ENCODE data around the gene CRIP2. TPM values are rescaled to one million over a fixed set of nuclear protein-coding genes. Genes with fewer than 3 reads are reported as not detected.

The CRIP2 gene
- polyA plus RNA-seq, 5 donors = 121 to 333 (median 174) TPM

DNA sequence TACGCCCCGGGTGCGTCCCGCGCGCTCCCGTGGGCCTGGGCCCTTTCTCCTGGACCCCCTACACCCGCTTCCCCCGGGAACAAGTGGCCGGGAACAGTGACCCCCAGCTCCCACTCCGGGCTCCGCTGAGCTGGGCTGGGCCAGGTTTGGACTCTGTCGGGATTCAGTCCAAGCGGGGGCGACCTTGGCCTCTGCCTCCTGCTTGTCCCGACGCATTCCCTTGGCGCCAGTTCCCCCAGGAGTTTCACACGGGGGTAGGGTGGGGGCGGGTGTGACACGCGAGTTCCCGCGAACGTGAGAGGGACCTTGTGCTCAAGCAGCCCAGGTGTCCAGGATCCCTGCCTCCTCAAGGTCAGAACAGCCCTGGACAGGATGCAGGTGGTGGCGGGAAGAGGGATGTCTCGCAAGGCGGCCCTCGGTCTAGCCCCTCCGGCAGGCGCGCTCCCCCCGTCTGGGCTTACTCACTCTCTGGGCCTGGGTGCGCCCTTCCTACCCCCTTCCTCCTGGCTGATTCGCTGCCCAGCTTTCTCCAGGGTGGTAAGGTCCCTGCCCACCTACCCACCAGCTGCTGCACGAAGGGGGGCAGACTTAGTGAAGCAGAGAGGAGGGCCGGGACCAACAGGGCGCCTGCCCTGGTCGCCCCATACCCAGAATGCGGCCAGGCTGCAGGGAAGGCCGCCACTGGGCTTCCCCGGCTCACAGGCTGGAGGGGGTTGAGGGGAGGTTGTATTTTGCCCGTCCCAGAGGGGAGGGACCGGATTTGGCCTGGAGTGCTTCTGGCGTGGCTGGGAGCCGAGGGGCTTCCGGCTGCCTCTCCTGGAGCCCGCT lies 862 bp downstream of the CRIP2 start:
- peak; percentile 75 to 76 for DNase-seq

DNA sequence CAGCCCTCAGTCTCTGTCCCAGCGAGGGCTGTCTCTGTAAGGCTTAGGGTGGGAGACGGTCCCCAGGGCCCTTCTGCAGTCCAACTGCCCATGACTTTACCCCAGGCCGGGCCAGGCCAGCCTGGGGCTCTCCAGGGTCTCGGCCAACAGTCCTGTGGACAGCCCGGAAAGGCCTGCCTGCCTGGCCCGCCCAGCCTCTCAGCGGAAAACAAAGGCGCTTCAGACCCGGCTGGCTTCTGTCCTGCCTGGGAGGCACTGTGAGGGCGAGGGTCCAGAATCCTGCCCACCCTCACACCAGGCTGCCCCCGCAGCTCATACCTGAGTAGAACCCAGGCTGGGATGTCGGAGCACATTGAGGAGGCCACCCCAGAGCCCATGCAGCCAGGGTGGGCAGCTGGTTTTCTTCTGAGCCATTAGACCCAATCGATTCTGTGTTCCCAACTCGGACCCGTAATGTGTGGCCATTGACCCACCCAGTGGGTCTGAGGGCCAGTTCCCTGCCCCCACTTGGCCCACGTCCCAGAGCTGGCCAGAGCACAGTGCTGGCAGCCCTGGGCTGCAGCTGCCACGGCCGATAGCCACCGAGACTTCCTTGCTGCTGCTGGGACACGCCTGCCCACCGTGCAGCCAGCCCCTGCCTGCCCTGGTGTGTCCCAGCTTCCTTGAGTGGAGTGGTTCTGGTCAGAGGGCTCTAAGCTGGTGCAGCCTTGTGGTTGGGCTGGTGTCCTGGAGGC lies 1.6 kb downstream of the CRIP2 start:
- DNase-seq = peak in 1 of 2 donors; percentile 53

DNA sequence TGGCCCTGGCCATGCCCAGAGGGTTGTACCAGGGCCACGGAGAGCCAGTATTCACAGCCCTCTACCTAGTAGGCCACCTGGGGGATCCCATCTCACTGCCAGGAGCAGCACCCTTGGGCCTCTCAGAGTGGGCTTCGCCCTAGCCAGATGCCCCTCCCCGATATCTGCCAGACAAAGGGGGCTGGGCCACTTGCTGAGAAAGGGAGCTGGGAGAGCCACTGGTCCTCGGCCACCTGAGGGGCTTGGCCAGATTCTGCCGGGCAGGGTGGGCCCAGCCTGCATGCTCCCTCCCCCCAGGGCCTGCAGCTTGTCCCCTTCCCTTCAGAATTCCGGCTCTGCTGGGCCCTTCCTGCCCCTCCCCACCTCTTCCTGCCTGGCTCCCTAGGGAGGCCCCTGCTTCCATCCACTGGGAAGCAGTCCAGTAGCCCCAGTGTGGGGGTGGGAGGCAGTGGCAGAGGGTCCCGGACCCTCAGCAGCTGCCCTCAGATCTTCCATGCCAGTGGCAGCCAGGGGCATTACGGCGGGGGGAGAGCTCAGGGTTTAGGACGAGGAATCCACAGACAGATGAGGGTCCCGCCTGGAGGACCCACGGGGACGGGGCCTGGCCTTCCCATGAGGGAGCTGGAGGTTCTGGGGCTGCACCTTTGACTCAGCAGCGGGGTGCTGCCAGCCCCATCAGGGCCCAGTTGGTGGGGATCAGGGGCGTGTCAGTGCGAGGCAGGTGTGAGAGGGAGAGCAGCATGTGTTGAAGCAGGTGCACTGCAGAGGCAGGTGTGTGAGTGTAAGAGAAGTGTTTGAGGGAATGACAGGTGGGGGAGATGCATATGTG lies 2.4 kb downstream of the CRIP2 start:
- no peak for DNase-seq

DNA sequence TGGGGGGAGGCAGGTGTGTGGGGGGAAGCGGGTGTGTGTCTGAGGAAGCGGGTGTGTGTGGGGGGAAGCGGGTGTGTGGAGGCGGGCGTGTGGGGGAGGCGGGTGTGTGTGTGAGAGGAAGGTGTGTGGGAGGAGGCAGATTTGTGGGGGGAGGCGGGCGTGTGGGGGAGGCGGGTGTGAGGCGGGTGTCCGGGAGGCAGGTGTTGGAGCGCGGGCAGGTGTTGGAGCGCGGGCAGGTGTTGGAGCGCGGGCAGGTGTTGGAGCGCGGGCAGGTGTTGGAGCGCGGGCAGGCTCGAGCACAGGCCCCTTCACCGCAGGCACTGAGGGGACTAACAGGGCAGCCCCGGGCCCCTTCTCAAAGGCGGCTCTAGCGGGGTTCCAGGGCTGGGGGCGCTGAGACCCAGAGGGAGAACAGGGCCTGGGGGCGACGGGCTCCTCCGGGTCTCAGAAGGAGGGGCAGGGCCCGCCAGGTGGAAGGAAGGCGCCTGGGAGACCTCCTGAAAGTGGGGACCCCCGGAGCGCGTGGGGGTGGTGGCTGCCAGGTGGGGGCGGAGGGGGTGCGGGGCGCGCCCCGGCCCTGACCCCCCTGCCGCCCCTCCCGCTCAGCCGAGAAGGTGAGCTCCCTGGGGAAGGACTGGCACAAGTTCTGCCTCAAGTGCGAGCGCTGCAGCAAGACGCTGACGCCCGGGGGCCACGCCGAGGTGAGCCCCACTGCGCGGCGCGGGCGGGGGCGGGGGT lies 3.2 kb downstream of the CRIP2 start:
- DNase-seq = no peak

DNA sequence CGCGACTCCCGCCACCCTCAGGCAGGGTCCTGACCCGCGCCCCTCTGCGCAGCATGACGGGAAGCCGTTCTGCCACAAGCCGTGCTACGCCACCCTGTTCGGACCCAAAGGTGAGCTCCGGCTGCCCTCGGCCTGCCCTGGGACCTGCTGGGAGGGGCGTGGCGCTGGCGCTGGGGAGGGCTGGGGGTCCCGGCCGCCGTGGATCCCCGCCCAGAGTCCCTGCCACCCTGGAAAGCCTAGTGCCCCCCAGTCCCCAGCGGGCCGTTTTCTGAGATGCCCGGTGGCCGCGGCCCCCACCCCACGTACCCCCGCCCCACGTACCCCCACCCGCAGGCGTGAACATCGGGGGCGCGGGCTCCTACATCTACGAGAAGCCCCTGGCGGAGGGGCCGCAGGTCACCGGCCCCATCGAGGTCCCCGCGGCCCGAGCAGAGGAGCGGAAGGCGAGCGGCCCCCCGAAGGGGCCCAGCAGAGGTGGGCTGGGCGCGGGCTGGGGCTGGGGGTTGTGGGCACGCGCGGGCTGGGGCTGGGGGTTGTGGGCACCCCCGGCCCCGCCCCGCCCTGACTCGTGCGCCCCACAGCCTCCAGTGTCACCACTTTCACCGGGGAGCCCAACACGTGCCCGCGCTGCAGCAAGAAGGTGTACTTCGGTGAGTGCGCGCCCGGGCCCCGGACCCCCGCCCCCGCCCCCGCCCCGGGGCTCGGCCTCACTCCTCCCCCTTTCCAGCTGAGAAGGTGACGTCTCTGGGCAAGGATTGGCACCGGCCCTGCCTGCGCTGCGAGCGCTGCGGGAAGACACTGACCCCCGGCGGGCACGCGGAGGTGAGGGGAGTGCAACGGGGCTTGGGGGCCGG lies 4.0 kb downstream of the CRIP2 start:
- no peak for DNase-seq

DNA sequence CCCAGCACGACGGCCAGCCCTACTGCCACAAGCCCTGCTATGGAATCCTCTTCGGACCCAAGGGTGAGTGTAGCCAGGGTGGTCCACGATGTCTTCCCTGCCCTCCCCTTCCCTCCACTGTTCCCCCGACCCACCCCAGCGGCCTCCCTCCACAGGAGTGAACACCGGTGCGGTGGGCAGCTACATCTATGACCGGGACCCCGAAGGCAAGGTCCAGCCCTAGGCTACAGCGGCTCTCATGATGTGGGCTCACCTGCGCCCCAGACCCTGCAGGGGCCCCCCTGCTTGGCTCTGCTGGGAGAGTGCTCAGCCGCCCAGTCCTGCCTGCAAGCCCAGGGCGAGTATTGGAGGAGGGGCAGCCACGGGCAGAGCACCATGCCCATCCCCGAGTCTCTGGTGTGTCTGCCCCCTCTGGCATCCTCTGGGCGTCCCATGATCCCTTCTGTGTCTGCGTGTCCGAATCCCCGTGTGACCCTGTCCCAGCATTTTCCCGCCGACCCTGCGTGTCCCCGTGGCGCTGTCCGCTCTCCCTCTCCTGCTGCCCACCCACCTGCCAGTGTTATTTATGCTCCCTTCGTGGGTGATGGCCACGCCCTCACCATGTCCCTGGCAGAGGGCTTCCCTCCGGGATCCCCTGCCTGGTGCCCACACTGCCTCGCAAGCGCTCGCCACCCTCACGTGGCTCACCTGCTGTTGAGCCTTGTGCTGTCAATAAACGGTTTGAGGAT lies 5.0 kb downstream of the CRIP2 start:
- DNase-seq = no peak

DNA sequence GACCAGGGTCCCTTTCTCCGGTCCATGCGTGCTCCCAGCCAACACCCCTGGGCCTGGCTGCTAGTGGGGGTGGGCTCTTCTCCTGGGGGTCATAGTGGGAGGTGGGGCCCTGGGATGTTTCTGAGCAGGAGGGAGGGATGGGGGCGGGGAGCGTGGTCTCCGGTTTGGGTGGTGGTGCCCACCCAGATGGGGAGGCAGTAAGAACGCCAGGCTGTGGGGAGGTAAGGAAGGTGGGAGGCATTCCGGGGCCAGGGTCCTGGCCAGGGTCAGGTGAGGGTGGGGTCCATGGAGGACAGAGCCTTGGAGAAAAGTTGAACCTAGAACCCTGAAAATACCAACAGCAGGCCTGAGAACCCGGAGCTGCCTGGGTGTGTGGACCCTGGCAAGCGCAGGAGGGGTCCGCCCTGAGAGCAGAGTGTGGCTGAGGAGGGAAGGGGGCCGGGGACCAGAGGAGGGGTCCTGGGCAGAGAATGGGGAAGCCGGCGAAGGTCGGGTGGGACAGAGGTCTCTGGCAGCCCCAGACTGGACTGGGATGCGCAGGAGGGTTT lies 5.7 kb downstream of the CRIP2 start:
- no peak for DNase-seq

DNA sequence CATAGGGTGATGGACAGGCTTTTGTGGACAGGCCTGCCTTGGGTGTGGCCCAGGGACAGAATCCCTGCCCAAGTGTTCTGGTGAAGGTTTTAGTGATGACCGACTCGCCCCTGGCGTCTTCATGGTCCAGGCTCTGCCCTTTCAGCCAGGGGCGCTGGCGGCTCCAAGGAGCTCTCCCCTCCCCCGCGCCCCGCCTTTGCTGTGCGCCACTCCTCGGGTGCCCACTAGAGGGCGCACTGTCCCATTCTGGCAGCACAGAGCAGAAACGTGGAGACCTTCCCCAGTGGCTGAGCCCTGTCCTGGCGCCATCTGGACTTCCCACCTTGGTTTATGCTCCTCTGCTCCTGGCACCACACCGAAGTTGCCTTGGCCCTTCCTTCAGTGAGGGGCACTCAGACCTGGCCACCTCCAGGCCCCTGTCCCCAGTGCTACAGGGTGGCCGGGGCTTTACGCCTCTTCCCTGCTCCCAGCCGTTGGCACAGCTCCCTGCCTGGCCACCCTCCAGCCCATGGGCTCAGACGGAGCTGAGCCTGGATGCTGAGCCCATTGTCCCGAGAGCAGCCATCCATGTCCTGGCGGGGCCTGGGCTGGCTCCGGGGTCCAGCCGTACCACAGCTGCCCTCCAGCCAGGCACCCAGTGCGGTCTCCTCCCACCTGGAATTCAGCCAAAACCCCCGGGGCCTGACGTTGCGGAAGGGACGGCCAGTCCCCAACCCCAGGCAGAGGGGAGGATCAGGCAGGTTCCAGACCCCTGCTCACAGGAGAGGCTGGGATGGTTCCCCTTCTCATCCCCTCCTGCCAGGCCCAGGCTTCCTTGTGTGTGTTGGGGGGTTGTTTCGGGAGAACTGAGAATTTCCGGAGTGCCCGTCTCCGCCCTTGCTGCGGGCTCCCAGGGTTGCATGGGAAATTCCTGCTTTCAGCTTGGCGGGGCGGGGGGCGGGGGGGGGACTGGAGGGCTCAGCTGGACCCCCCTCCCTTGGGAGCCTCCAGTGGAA lies 6.5 kb downstream of the CRIP2 start:
- DNase-seq = peak; percentile 93 to 94

DNA sequence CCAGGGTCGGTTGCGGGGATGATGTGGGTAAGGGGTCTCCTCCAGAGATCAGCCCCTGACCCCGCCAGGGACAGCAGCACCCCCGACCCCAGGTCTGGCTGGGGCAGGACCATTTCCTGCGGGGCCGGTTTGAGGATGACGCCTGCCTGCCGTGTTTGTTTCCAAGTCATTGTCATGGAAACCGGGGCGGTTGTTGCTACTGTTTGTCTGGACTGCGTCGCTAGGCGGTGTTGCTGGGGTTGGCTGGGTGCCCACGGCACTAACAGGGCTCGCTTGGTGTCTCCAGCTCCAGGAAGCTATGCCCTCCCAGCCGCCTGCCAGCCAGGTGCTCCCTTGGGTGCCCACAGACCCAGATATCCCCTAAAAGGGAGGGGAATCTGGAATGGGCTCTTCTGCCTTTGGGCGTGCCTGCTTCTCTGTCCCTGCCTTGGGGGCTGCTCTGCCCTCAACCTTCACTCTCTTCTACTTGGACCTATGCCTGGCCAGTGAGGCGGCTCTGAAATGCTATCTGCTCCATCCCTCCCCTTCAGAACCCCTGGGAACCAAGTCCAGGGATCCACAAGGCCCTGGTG lies 7.4 kb downstream of the CRIP2 start:
- peak; percentile 97 for DNase-seq

DNA sequence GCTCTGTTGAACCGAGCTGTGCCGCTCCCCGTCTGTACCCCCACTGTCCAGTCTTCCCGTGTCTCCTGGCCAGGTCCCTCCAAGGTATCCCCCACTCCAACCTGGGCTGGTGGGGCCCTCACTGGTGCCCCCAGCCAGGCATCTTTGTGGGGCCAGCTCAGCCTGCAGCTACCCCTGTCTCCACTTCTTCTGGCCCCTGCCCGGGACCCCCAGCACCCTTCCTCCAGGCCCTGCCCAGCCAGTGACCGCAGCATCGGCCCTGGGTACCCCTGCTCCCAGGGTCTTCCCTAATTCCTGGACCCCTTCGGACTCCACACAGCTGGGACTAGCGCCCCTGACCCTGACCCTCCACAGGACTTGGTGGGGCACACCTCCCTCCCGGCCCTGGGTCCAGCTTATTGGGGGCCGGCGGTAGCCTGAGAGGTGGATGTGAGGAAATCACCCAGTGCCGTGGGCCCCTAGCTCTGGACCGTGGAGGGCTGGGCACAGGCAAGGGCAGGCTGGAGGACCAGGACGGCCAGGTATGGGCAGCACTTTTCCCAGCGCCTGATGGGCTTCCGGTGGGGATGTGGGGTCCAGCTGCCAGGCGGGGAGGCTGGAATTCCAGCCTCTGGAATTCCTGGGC lies 8.0 kb downstream of the CRIP2 start:
- no peak for DNase-seq

DNA sequence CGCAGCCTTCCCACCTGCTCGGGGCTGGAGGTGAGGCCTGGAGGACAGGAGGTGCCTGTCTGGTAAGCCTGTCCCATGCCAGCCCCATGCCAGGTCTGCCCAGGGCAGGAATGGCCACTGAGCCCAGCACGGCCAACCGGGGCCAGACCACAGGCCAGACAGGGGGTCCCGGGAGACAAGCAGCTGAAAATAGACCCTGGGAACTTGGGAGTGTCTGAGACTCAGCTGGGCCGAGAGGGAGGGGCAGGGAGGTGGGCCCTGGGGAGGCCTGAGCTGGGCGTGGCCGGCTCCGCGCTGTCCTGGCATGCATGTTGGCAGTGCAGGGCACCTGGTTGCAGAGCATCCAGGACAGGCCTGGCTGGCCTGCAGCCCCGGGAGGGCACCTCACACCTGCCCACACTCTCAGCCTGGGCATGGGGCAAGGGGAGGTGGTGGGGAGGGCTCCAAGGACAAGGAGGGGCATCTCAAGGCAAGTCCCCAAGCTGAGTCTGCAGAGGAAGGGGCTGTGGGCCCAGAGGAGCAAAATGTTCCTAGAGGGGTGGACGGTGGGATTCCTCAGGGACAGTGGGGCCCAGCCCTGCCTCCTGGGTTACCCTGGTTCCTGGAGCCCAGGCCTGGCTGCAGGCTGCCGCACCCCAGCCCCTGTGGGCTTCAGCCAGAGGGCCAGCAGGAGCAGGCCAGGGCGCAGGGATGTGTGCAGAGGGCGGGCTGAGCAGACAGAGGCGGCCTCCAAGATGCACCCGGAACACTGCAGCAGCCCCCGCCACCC lies 8.9 kb downstream of the CRIP2 start:
- DNase-seq = no peak

DNA sequence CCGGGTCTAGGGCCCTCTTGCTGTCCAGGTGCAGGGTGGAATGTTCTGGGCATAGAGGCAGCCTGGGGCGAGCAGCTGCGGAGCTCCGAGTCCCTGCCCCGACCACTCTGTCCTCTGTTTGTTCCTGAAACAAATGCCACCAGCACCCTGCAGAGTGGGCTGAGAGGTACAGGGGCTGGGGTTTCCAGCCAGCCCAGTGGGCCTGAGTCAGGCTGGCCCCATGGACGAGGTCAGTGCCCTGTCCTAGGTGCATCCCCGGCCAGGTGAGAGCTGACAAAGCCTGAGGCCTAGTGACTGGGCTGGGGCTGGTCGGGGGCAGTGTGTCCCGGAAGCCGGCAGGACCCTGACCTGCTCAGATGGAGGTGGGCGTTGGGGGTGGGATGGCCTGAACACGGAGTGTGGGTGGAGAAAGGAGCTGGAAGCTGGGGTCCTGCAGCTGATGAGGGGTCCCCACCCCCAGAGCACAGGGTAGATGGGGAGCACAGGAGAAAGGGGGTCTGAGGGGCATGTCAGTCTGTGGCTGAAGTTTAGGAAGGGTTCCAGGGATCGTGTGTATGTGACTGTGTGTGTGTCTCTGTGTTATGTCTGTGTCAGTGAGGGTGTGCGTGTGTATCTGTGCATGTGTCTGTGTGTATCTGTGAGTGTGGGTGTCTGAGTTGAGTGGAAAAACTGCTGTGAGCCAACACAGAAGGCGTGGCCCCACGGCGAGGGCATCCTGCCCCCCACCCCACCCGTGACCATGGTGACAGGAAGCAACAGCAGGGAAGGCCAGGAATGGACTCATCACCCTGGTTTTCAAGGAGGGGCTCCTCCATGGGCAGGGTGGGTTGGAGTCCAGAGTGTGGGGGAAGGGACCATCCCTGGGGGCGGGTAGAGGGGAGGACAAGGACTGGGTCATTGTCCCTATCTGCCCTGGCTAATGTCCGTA lies 9.7 kb downstream of the CRIP2 start:
- no peak for DNase-seq

DNA sequence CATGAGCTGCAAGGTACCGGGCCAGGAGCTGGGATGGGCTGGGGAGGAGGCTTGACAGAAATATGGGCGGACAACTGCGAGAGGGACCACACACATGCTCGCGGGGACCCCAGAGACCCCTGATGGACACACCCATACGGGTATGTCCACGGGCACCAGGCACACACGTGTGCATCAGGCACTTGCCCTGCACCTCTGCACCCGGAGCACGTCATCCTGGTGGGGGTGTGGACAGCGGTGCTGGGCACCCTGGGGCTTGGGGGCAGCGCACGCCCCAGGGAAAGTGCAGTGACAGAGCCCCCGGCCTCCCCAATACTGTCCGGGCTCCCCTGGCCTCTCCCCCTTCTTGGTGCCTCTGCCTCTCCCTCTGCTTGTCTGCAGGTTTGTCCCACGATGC lies 10.4 kb downstream of the CRIP2 start:
- DNase-seq = no peak

DNA sequence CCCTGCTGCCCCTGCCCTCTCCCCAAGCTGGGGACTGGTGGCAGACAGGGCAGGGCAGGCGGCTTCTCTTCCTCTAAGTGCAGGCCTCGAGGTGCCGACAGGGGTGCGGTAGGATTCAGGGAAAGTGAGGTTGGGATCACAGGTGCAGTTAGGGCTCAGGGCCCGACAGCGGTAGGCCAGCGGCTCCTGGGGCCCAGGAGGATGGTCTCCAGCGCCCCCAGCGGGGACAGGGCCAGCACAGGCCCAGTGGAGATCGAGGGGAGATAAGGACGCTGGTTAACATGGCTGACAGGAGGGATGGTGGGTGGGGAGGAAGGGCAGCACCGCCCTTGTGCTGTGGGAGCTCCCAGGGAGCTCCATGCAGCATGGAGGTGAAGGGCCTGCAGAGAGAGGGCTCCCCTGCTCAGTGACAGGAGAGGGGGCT lies 11.1 kb downstream of the CRIP2 start:
- peak in 1 of 2 donors; percentile 55 for DNase-seq
